Osteocyte (in vitro differentiated cells): ENCODE data around the gene IFI6. TPM values are rescaled to one million over a fixed set of nuclear protein-coding genes. Genes with fewer than 3 reads are reported as not detected.

Source experiments
- DNase-seq: peaks from one replicate; pipeline ENCODE4 v3.0.0; 2021; ENCODE audit warnings: mixed read lengths; ENCODE audit not compliant: unreplicated experiment; ENCODE audit errors: extremely low spot score
- H3K27ac Mint-ChIP-seq: one replicate; pipeline ENCODE4 v1.8.0; 2021; ENCODE audit warnings: mild to moderate bottlenecking, mixed read lengths; ENCODE audit not compliant: unreplicated experiment
- H3K27me3 Mint-ChIP-seq: one replicate; pipeline ENCODE4 v1.8.0; 2021; ENCODE audit warnings: mixed read lengths; ENCODE audit not compliant: unreplicated experiment
- H3K36me3 Mint-ChIP-seq: one replicate; pipeline ENCODE4 v1.8.0; 2021; ENCODE audit warnings: mixed read lengths; ENCODE audit not compliant: unreplicated experiment
- H3K4me1 Mint-ChIP-seq: one replicate; pipeline ENCODE4 v1.8.0; 2021; ENCODE audit warnings: mixed read lengths; ENCODE audit not compliant: unreplicated experiment
- H3K4me3 Mint-ChIP-seq: one replicate; pipeline ENCODE4 v1.8.0; 2021; ENCODE audit warnings: mild to moderate bottlenecking, moderate library complexity, mixed read lengths; ENCODE audit not compliant: unreplicated experiment
- H3K9me3 Mint-ChIP-seq: one replicate; pipeline ENCODE4 v1.8.0; 2021; ENCODE audit warnings: mixed read lengths; ENCODE audit not compliant: unreplicated experiment
- total RNA-seq: library from RNA; stranded (reverse); gene quantifications from 2 replicates; pipeline ENCODE4 v1.2.1, GENCODE V29; 2021
- TF ChIP-seq, protein P1 (sequence below): fragments of 200-600 bp; sonication (generic); IDR thresholded peaks from 2 replicates; pipeline ENCODE4 v1.5.0; 2021; ENCODE audit warnings: antibody characterized with exemption, mild to moderate bottlenecking, moderate library complexity

Gene IFI6
- total RNA-seq, 1 donor from 2014 or later = 54.1 TPM

DNA sequence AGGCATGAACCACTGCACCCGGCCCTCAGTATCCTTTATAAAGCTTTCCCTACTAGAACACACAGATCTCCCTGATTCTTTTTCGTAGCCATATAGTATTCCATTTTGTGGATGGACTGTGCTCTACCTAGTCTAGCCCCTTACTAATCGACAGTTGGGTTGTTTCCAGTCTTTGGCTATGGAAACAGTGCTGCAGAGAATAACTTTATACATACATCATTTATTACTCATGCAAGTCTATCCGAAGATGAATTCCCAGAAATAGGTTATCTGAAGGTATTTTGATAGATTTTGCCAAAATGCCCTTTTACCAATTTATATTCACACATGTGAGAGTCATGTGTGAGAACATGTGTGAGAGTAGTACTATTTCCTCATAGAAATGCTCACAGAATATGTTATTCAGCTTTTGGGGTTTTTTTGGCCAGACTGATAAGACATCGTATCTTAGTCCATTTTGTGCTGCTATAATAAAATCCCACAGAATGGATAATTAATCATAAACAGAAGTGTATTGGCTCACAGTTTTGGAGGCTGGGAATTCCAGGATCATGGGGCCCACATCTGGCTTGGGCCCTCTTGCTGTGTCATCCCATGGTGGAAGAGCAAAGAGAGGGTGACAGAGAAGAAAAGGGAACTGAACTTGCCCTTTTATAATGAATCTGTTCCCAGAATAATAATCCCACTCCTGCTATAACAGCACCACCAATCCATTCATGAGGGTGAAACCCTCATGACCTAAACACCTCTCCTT lies 19.7 kb downstream of the IFI6 start:
- TF ChIP-seq, protein P1, sequence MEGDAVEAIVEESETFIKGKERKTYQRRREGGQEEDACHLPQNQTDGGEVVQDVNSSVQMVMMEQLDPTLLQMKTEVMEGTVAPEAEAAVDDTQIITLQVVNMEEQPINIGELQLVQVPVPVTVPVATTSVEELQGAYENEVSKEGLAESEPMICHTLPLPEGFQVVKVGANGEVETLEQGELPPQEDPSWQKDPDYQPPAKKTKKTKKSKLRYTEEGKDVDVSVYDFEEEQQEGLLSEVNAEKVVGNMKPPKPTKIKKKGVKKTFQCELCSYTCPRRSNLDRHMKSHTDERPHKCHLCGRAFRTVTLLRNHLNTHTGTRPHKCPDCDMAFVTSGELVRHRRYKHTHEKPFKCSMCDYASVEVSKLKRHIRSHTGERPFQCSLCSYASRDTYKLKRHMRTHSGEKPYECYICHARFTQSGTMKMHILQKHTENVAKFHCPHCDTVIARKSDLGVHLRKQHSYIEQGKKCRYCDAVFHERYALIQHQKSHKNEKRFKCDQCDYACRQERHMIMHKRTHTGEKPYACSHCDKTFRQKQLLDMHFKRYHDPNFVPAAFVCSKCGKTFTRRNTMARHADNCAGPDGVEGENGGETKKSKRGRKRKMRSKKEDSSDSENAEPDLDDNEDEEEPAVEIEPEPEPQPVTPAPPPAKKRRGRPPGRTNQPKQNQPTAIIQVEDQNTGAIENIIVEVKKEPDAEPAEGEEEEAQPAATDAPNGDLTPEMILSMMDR = no peak
- Mint-ChIP-seq H3K27ac (no peak overlapping the region), H3K27me3 (no peaks in the 10 kb centered on the region), H3K9me3 (no peaks in the 10 kb centered on the region), H3K4me3 (no peak overlapping the region), H3K36me3 (no peaks in the 10 kb centered on the region), H3K4me1 (peaks cover 22% of the 10 kb centered on the region)
- no peak for DNase-seq

DNA sequence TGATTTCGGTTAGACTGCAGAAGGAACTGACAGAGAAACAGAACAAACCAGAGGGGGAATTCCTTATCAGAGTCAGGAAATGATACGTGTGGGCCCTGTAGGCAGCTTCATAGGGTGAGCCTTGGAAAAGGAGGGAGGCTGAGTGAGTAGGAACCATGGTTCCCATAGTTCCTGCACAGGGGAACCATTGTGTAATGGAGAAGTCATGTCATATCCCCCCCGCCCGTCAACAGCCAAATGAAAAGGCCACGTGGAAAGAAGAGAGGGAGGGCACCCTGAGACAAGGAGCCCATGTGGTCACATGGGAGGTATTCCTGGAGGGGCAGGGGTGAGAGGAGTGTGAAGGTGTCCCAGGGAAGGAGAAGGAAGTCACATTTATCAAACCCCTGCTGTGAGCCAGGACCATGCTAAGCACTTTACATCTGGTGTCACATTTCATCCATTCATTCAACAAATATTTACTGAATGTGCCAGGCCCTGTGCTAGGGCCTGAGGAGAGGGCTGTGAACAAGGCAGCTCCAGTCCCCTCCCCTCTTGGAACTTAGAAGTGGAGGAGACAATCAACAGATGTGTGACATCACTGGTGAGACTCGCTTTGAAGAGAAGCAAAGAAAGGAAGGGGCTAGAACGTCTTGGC lies 21.3 kb downstream of the IFI6 start:
- Mint-ChIP-seq H3K27me3 (no peaks in the 10 kb centered on the region), H3K27ac (no peak overlapping the region), H3K9me3 (no peaks in the 10 kb centered on the region), H3K4me3 (no peak overlapping the region), H3K4me1 (peaks cover 19% of the 10 kb centered on the region), H3K36me3 (no peaks in the 10 kb centered on the region)
- TF ChIP-seq, protein P1 = no peak
- no peak for DNase-seq

DNA sequence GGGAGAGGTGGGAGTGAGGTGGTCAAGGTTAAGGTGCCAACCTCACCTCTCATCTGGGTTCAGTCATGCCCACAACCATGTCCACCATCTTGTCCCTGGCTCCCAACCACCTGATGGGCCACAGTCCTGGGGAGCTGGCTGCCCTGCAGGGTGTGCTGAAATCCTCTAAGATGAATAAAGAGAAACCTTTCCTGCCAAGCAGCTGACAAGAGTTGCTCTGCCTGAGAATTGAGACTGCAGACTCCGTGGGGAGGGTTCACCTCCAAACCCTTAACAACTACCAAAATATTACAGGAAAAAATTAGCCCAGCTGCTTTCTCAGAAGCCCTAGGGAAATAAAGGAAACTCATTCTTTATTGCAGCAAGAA lies 21.8 kb downstream of the IFI6 start:
- peaks cover 14% of the 10 kb centered on the region for H3K4me1 Mint-ChIP-seq
- no peaks in the 10 kb centered on the region for H3K27me3 Mint-ChIP-seq
- DNase-seq = no peak
- no peaks in the 10 kb centered on the region for H3K36me3 Mint-ChIP-seq
- H3K9me3 Mint-ChIP-seq = no peaks in the 10 kb centered on the region
- no peak overlapping the region for H3K27ac Mint-ChIP-seq
- TF ChIP-seq, protein P1 = no peak
- no peak overlapping the region for H3K4me3 Mint-ChIP-seq

DNA sequence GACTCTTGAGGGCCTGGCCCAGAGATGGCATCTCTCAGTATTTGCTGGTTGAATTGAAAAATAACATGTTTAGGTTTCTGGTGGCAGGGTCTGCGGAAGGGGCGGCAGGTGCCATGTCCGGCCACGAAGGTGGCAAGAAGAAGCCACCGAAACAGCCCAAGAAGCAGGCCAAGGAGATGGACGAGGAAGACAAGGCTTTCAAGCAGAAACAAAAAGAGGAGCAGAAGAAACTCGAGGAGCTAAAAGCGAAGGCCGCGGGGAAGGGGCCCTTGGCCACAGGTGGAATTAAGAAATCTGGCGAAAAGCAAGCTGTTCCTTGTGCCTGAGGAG lies 22.7 kb downstream of the IFI6 start:
- no peak for DNase-seq
- Mint-ChIP-seq H3K4me1 (peaks cover 10% of the 10 kb centered on the region), H3K27ac (no peak overlapping the region), H3K4me3 (no peak overlapping the region), H3K9me3 (no peaks in the 10 kb centered on the region), H3K27me3 (no peaks in the 10 kb centered on the region), H3K36me3 (no peaks in the 10 kb centered on the region)
- TF ChIP-seq, protein P1 = no peak

DNA sequence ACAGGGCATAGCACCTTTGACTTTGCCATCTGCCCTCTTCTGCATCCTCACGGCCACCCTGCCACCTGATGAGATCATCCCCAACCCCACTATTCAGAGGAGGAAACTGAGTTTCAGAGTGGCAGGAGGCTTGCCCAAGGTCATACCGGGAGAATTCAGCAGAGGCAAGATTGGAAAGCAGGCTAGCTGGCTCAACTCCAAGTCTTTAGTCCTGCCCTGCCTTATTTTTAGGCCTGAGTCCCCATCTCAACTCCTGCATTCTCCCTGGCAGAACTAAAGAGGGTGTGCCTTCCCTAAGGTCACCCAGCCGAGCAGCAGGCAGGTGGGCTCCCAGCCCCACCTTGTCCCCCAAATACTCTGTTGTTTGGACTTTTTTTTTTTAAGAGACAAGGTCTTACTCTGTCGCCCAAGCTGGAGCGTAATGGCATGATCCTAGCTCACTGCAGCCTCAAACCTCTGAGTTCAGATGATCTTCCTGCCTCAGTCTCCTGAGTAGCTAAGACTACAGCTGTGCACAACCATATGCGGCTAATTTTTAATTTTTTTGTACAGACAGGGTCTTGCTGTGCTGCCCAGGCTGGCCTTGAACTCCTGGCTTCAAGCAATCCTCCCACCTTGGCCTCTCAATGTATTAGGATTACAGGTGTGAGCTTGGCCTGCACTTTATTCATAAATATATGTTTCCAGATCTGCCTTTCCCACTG lies 23.2 kb downstream of the IFI6 start:
- H3K4me1 Mint-ChIP-seq = peaks cover 10% of the 10 kb centered on the region
- H3K9me3 Mint-ChIP-seq = no peaks in the 10 kb centered on the region
- no peaks in the 10 kb centered on the region for H3K27me3 Mint-ChIP-seq
- DNase-seq = no peak
- TF ChIP-seq, protein P1 = no peak
- H3K27ac Mint-ChIP-seq = no peak overlapping the region
- no peaks in the 10 kb centered on the region for H3K36me3 Mint-ChIP-seq
- H3K4me3 Mint-ChIP-seq = no peak overlapping the region
